ENCODE data around the gene DSCAML1.

DSCAML1 gene

GRCh38 chr11:117519590-117519989 lies 277.4 kb downstream of the DSCAML1 start:
- Histone ChIP-seq H3K9ac (ENCODE audit: low read length) (no peak overlapping the region), H3K9me3 (ENCODE audit: insufficient read depth, low read length) (no peaks in the 10 kb centered on the region), H3K27ac (ENCODE audit: low read length) (no peak overlapping the region), H3K27me3 (ENCODE audit: low read depth, low read length) (no peaks in the 10 kb centered on the region), H3K4me3 (ENCODE audit: low read length) (no peak overlapping the region), H3K79me2 (ENCODE audit: low read length) (no peaks in the 10 kb centered on the region), H4K20me1 (ENCODE audit: insufficient read depth, low read length) (no peaks in the 10 kb centered on the region), H3K36me3 (replicated peaks; ENCODE audit: low read depth, low read length) (no peaks in the 10 kb centered on the region), H3K4me1 (ENCODE audit: low read length) (no peaks in the 10 kb centered on the region), H3K4me2 (ENCODE audit: low read length) (no peak overlapping the region), H2AFZ (ENCODE audit: low read depth, low read length) (no peak overlapping the region)
- no peak for TF ChIP-seq CTCF (IDR thresholded peaks at IDR 0.05; ENCODE audit: low read depth, low read length)
- no peak for TF ChIP-seq EZH2phosphoT487 (IDR thresholded peaks at IDR 0.05; ENCODE audit: low read depth)

- no peak overlapping the region for H3K9ac ChIP-seq (ENCODE audit: low read length)
- no peak overlapping the region for H3K4me2 ChIP-seq (ENCODE audit: low read length)
- no peak overlapping the region for H3K4me3 ChIP-seq (ENCODE audit: low read length)
- H3K36me3 ChIP-seq (replicated peaks; ENCODE audit: low read depth, low read length), result no peaks in the 10 kb centered on the region
- no peaks in the 10 kb centered on the region for H3K27me3 ChIP-seq (ENCODE audit: low read depth, low read length)
- no peaks in the 10 kb centered on the region for H4K20me1 ChIP-seq (ENCODE audit: insufficient read depth, low read length)
- no peak overlapping the region for H2AFZ ChIP-seq (ENCODE audit: low read depth, low read length)
- no peaks in the 10 kb centered on the region for H3K79me2 ChIP-seq (ENCODE audit: low read length)
- H3K4me1 ChIP-seq (ENCODE audit: low read length), result peaks cover under 1% of the 10 kb centered on the region; the same call in 1 of the 2 replicates
- no peak overlapping the region for H3K27ac ChIP-seq (ENCODE audit: low read length)
- no peaks in the 10 kb centered on the region for H3K9me3 ChIP-seq (ENCODE audit: insufficient read depth, low read length)
- no peak for TF ChIP-seq CTCF (IDR thresholded peaks at IDR 0.05; ENCODE audit: low read depth, low read length)
- TF ChIP-seq EZH2phosphoT487 (IDR thresholded peaks at IDR 0.05; ENCODE audit: low read depth), result no peak
Observed at GRCh38 chr11:117519170-117519569, 277.8 kb downstream of the DSCAML1 start.

- Histone ChIP-seq H2AFZ (ENCODE audit: low read depth, low read length) (no peak overlapping the region), H3K79me2 (ENCODE audit: low read length) (no peaks in the 10 kb centered on the region), H3K4me3 (ENCODE audit: low read length) (no peak overlapping the region), H3K4me2 (ENCODE audit: low read length) (no peak overlapping the region), H3K27ac (ENCODE audit: low read length) (no peak overlapping the region), H4K20me1 (ENCODE audit: insufficient read depth, low read length) (no peaks in the 10 kb centered on the region), H3K4me1 (ENCODE audit: low read length) (peaks cover 6% of the 10 kb centered on the region; the same call in 1 of the 2 replicates), H3K9me3 (ENCODE audit: insufficient read depth, low read length) (no peaks in the 10 kb centered on the region), H3K27me3 (ENCODE audit: low read depth, low read length) (no peaks in the 10 kb centered on the region), H3K9ac (ENCODE audit: low read length) (no peak overlapping the region), H3K36me3 (replicated peaks; ENCODE audit: low read depth, low read length) (no peaks in the 10 kb centered on the region)
- TF ChIP-seq EZH2phosphoT487 (IDR thresholded peaks at IDR 0.05; ENCODE audit: low read depth) (no peak), CTCF (IDR thresholded peaks at IDR 0.05; ENCODE audit: low read depth, low read length) (no peak)
Observed at GRCh38 chr11:117518455-117518854, 278.6 kb downstream of the DSCAML1 start.

GRCh38 chr11:117517097-117517496 lies 279.9 kb downstream of the DSCAML1 start:
- Histone ChIP-seq H3K27ac (ENCODE audit: low read length) (no peak overlapping the region), H2AFZ (ENCODE audit: low read depth, low read length) (no peak overlapping the region), H3K27me3 (ENCODE audit: low read depth, low read length) (no peaks in the 10 kb centered on the region), H3K4me2 (ENCODE audit: low read length) (no peak overlapping the region), H3K36me3 (replicated peaks; ENCODE audit: low read depth, low read length) (no peaks in the 10 kb centered on the region), H3K4me3 (ENCODE audit: low read length) (no peak overlapping the region), H3K79me2 (ENCODE audit: low read length) (no peaks in the 10 kb centered on the region), H4K20me1 (ENCODE audit: insufficient read depth, low read length) (no peaks in the 10 kb centered on the region), H3K9me3 (ENCODE audit: insufficient read depth, low read length) (no peaks in the 10 kb centered on the region), H3K9ac (ENCODE audit: low read length) (no peak overlapping the region), H3K4me1 (ENCODE audit: low read length) (peaks cover 6% of the 10 kb centered on the region; the same call in 1 of the 2 replicates)
- TF ChIP-seq EZH2phosphoT487 (IDR thresholded peaks at IDR 0.05; ENCODE audit: low read depth) (no peak), CTCF (IDR thresholded peaks at IDR 0.05; ENCODE audit: low read depth, low read length) (no peak)
